ENCODE measurements around the gene ZNF148. TPM values are rescaled to one million over a fixed set of nuclear protein-coding genes. Genes with fewer than 3 reads are reported as not detected.

Gene ZNF148
- total RNA-seq, 1 donor: 40.1 TPM

- DNase-seq (ENCODE audit: low read depth): no peak
- H3K4me3 ChIP-seq (ENCODE audit: low read depth, low read length): peak overlapping the region; percentile 70
- no peak for TF ChIP-seq CTCF (IDR thresholded peaks at IDR 0.05; ENCODE audit: insufficient read depth, low read length)
Observed at GRCh38 chr3:125357837-125358236, 17.3 kb downstream of the ZNF148 start.

GRCh38 chr3:125357032-125357658, 18.0 kb downstream of the ZNF148 start:
- peak overlapping the region; percentile 70 for H3K4me3 ChIP-seq (ENCODE audit: low read depth, low read length)

GRCh38 chr3:125356140-125357026, 18.7 kb downstream of the ZNF148 start:
- DNase-seq (ENCODE audit: low read depth): peak; percentile 11
- peak overlapping the region; percentile 70 for H3K4me3 ChIP-seq (ENCODE audit: low read depth, low read length)
- no peak for TF ChIP-seq CTCF (IDR thresholded peaks at IDR 0.05; ENCODE audit: insufficient read depth, low read length)

More at GRCh38 chr3:125357032-125357658, 18.0 kb downstream of the ZNF148 start:
- peak; percentile 43 for DNase-seq (ENCODE audit: low read depth)
- TF ChIP-seq CTCF (IDR thresholded peaks at IDR 0.05; ENCODE audit: insufficient read depth, low read length): no peak

- TF ChIP-seq CTCF (IDR thresholded peaks at IDR 0.05; ENCODE audit: insufficient read depth, low read length): no peak
- DNase-seq (ENCODE audit: low read depth): no peak
- H3K4me3 ChIP-seq (ENCODE audit: low read depth, low read length): no peak overlapping the region
Observed at GRCh38 chr3:125353659-125354058, 21.5 kb downstream of the ZNF148 start.

GRCh38 chr3:125353128-125353527, 22.0 kb downstream of the ZNF148 start:
- TF ChIP-seq CTCF (IDR thresholded peaks at IDR 0.05; ENCODE audit: insufficient read depth, low read length): no peak
- no peak overlapping the region for H3K4me3 ChIP-seq (ENCODE audit: low read depth, low read length)
- DNase-seq (ENCODE audit: low read depth): peak; percentile 24

GRCh38 chr3:125351814-125352456, 23.2 kb downstream of the ZNF148 start:
- TF ChIP-seq CTCF (IDR thresholded peaks at IDR 0.05; ENCODE audit: insufficient read depth, low read length): no peak
- DNase-seq (ENCODE audit: low read depth): peak; percentile 68
- no peak overlapping the region for H3K4me3 ChIP-seq (ENCODE audit: low read depth, low read length)

Measured in fibroblast of the aortic adventitia (primary cell).